CD4-positive, alpha-beta T cell treated with Interleukin-15 for 4 hours (primary cell): ENCODE results near the gene FOCAD.
A peak's percentile ranks its signal among the peaks of the same experiment; 100 is the strongest.

Experiments used
- DNase-seq: peaks from one replicate; pipeline ENCODE4 v3.0.0-alpha.2; 2020; ENCODE audit warnings: low spot score

Gene FOCAD

DNA sequence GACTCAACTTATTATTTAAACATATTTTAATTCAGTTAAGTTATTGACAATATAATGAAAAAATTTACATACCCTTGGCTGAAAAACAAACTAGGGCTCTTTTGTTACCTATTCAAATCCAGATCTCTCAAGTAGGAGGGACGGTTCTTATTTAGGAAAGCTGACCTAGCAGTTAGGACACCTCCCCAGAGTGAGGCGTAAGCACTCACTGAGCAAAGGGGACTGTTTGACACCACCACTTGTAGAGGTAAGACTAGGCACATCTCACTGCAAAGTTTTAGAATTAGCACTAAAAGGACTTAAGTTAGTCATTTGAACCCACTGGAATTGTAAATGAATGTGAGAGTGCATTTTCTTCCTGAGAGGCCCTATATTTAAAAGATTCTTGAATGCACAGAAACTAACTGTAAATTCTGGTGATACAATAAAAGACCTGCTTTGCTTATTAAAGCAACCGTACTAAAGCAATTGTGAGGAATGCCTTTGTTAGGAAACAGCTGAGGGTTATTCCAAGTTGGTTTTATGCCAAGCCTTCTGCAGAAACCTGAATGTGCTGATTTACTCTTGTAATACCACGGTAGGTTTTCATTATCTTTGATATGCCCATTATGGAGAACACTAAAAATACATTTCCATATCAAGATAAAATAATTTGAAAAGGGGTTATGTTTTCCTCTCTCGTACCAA is 331.2 kb downstream of the FOCAD start:
- no peak for DNase-seq

DNA sequence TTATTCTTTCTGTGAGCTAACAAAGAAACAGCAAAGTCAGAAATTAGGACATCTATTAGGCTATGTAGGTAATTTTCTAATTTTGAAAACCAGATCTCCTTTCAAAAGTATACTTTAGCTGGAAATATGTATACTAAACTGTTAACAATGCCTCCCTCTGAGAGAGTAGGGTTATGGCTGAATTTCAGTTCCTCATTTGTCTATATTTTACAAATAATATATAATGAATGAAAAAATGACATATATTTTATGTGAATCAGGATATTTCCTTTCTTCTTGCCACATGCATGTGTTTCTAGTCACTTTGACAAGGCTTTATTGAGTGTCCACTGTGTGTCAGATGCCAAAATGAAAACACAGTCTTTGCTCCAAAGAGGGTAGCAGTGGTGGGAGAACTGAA is 331.9 kb downstream of the FOCAD start:
- no peak for DNase-seq

DNA sequence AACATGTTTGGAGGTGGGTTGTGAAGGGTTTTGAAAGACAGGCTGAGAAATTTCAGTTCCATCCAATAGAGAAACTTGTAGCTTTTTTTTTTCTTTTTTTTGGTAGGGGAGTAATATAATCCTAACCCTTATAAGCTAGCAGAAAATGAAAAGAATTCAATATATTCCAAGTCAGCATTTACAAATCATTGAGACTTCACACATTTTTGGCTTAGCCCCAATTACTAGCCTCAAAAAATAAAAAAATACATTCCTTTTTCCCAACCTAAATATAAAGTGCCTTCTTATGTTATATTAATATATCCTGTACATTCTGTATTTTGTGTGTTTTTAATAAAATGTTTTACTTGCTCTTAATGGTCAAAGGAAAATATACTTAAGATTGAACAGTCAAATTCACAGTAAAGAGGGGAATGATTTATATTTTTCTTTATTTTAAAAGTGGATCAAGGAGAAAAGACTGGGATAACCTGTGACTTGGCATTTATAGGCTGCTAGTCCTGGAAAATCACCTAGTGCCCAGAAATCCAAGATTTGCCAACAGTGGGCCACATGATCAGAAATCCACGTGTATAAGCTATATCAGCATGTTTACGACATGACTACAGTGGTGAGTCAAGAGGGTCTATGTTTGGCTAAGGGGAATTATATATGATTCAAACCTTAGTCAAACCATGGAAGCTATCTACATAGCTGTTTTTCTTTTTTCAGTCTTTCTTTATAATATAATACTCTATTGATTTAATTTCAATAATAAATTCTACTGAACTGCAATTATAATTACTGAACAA is 332.8 kb downstream of the FOCAD start:
- DNase-seq = no peak

DNA sequence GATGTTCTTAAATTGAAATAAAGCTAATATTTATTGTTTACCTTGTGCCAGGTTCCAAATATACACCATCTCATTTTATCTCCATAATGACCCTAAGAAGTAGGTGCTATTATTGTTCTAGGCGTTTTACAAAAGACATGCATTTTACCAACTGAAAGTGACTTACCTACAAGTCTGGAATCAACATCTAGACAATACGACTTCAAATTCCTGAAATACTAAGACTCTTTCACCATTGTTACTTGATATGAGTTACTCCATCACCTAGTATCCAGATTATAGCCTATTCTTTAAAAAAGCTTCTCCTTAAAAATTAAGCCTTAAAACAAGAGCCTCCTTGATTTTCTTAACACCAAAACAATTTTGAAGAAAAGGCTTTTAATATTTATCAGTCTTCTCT is 334.1 kb downstream of the FOCAD start:
- DNase-seq = no peak

DNA sequence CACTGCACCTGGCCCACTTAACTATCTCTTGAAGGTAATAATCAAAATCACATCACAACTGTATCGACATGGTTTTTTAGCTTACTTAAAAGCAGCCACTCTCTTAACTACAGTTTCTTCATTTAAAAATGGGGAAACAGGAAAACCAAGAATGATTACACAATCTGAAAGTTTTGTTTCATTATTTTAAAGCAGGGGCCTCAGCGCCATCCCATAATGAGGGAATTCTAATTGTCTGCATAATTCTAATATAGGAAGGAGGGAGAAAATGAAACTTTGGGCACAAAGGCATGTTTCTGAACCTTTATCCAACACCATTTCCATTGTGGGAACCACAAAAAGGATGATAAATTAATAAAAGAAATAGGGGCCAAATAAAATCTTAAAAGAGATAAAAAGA is 339.8 kb downstream of the FOCAD start:
- DNase-seq = no peak

GRCh38 chr9:21027295-21027694 is 343.2 kb downstream of the FOCAD start:
- DNase-seq = no peak

- peak; percentile 21 for DNase-seq
Observed at GRCh38 chr9:21028466-21028865, 344.4 kb downstream of the FOCAD start.

DNA sequence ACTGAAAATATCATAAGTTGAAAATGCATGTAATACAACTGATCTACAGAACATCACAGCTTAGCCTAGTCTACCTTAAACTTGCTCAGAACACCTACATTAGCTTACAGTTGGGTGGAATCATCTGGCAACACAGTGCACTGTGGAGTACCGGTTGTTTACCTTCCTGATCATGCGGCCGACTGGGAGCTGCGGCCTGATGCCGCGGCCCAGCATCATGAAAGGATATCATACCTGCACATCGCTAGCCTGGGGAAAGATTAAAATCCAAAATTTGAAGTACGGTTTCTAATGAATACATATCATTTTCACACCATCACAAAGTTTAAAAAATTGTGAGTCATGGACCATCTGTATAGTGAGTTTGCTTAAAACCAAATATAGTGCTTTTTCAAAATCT is 345.6 kb downstream of the FOCAD start:
- no peak for DNase-seq

DNA sequence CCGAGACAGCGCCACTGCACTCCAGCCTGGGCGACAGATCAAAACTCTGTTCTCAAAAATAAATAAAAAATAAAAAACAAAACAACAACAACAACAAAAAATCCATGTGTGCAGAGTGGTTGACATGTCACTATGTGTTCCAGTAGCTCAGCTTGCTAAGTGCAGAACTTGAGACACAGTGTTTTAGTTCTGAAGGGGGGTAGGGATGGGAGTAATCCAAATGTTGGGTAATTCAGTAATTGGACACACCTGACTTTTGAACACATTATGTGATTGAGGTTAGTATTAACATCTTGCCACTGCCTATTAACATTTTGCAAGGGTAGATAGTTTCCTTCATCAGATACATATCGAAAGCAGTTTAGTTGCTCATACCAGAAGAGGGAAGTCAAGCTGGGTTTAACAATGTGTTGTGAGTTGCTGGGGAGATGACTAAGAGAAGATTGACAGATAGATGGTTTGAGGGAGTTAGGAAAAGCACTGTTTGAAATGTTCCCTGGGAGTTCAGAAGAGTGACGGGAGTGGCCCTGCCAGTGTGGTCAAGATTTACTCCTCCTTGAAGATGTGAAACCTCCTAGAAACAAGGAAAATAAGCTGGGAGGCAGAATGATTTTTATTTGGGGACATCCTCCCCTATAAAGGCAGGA is 346.5 kb downstream of the FOCAD start:
- DNase-seq = peak; percentile 52

GRCh38 chr9:21031091-21031807 is 347.2 kb downstream of the FOCAD start, which contains the start of gene HACD4:
TSS of gene HACD4 (minus strand) at chr9:21031640. CDS start at chr9:21031590, 50 bp downstream.
- peak; percentile 62 for DNase-seq

GRCh38 chr9:21031808-21032183 is 347.7 kb downstream of the FOCAD start:
- no peak for DNase-seq

GRCh38 chr9:21037278-21037677 is 353.2 kb downstream of the FOCAD start:
- no peak for DNase-seq

- no peak for DNase-seq
Observed at GRCh38 chr9:21039302-21039701, 355.2 kb downstream of the FOCAD start.

GRCh38 chr9:21042466-21042865 is 358.4 kb downstream of the FOCAD start:
- DNase-seq = no peak

DNA sequence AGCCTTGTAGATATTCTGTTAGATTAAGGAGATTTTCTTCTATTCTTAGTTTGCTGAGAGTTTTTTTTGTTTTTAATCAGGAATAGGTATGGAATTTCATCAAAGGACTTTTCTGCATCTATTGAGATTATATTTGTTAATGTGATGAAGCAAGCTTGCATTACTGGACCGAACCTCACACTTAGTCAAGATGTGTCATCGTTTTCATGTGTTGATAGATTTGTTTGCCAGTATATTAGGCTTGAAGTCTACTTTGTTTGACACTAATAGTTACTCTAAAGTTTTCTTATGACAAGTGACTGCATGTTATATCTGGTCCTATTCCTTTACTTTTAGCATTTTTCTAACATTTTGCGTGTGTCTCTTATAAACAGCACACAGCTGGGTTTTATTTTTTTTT is 359.8 kb downstream of the FOCAD start:
- no peak for DNase-seq
